GM12865 (cell line): Measurements from ENCODE around the gene S100A7.

Source experiments
- DNase-seq: peaks from one replicate; pipeline ENCODE4 v3.0.0; 2010; ENCODE audit warnings: low read depth
- H3K4me3 ChIP-seq: 2 replicates; pipeline ENCODE4 v1.5.1; 2011; ENCODE audit warnings: mild to moderate bottlenecking, low read depth, low read length, control low read depth
- TF ChIP-seq, protein P1 (sequence below): IDR thresholded peaks from 2 replicates; pipeline ENCODE4 v1.5.1; 2011; ENCODE audit warnings: low read length, control low read depth, low read depth, inconsistent platforms; ENCODE audit not compliant: insufficient read depth; ENCODE audit errors: missing control alignments

The S100A7 gene

DNA sequence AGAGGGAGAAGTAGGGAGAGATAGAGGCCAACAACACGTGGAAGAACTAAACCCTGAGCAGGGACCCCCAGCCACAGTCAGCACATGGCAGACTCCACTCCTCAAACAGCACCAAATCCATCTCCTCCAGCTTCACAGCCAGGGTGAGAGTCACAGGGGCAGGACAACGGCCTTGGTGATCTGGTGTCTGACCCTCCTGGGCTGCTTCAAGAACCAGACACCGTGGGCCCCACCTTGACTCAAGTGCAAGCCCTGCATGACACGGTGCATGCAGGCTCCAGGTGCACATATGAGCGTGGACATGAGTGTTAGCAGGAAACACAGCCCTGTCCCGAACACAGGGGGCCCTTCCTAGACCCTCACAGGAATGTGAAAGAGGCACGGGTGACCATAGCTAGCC lies 21.9 kb downstream of the S100A7 start:
- H3K4me3 ChIP-seq = no peak overlapping the region
- TF ChIP-seq, protein P1, sequence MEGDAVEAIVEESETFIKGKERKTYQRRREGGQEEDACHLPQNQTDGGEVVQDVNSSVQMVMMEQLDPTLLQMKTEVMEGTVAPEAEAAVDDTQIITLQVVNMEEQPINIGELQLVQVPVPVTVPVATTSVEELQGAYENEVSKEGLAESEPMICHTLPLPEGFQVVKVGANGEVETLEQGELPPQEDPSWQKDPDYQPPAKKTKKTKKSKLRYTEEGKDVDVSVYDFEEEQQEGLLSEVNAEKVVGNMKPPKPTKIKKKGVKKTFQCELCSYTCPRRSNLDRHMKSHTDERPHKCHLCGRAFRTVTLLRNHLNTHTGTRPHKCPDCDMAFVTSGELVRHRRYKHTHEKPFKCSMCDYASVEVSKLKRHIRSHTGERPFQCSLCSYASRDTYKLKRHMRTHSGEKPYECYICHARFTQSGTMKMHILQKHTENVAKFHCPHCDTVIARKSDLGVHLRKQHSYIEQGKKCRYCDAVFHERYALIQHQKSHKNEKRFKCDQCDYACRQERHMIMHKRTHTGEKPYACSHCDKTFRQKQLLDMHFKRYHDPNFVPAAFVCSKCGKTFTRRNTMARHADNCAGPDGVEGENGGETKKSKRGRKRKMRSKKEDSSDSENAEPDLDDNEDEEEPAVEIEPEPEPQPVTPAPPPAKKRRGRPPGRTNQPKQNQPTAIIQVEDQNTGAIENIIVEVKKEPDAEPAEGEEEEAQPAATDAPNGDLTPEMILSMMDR = no peak

DNA sequence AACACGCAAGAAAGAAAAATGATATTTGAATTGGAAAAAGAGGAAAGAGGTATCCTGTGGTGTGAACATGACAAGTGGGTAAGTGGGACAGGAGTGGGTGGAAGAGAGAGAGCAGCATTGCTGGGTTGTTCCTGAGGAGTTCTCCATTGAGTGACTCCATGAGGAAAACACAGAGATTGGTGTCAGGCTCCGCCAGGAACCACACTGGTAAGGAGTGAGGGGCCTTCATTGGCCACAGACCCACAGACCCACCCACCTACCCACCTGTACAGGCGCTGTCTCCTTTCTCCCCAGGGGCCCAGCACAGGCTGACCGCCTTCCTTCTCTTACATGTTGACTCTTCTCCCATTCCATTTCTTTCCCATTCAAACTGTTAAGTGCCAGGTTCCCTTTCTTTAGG lies 23.2 kb downstream of the S100A7 start:
- TF ChIP-seq, protein P1 = no peak

More for the DNA sequence above, 21.9 kb downstream of the S100A7 start:
- DNase-seq = no peak

DNA sequence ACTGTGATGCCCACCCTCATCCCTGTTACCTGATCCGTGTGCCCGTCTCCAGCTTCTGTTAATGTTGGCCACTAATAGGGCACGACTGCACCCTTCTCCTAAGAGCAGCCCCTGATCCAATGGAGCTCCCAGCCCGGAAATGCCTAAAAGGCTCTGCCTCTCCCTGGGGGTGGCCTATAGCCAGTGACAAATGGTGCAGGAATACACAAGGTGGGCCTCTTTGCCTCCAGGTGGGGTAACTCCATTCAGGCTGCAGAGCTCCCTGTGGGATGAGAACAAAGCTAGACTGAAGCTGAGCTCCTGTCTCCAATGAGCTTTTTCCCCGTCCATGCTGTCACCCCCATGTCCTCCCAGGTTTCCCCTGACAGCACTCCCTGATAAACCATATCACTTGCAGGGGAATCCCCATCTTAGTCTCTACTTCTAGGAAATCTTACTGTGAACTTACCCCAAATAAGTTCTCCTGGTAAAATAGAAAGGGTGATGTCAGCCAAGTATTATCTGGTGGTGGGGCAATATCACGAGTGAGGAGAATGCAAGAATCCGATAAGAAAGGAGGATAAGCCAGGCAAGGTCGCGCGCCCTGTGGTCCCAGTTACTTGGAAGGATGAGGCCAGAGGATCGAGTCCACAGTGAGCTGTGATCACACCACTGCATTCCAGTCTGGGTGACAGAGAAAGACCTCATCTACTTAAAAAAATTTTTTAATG lies 25.6 kb downstream of the S100A7 start:
- DNase-seq = no peak
- TF ChIP-seq, protein P1 = no peak
- no peak overlapping the region for H3K4me3 ChIP-seq

More for the DNA sequence above, 23.2 kb downstream of the S100A7 start:
- no peak for DNase-seq
- no peak overlapping the region for H3K4me3 ChIP-seq

DNA sequence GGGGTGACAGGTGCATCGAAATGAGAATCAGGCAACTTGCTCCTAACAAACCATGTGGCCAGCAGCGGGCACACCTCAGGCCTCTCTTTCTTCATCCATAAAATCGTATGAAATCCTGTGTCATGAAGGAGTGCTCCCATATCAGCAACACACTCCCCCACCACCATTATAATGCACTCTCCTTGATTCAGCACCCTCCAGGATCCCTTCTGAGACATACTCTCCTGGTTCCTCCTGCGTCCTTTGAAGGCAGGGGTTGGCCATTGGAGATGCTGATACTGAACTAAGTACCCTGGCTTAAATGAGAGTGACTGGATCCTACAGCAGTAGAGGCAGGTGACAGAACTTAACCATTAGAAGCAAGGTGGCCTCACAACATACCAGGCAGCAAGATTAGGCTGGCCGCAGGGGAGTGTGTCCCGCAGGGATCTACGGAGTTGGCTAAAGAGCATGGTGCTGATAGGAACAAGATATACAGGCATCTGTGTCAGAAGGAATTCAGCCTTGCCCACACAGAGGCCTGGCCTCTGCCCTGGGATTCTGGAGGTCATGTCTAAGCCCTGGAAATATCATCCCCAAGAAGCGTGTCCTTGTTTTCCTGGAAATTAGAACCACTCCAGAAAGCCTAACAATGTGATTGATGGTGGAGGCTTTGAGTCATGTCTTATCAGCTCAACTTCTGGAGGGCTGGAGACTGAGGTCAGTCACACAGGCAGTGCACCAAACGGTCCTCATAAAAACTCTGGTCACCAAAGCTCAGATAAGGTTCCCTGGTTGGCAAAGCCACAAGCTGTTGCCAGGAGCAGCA lies 27.4 kb downstream of the S100A7 start:
- TF ChIP-seq, protein P1 = no peak

DNA sequence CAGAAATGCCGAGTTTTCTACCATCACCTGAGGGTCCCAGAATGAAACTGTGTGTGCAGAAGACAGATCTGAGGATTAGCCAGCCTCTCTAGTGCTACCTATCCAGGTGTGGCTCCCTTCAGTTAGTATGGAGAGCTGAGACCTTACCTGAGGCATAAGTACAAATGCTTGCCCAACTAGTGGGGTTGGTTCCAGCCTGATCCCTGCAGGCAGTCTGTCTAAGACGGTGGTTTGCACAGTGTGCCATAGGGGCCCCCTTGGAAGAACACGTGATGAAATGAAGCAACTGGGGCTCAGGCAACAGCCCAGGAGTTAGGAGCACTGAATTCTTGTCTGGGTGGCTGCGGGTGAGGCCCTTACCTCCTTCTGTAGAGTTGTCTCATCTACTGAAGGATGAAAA lies 28.5 kb downstream of the S100A7 start:
- TF ChIP-seq, protein P1 = no peak
- H3K4me3 ChIP-seq = no peak overlapping the region
- DNase-seq = no peak

More for the DNA sequence above, 27.4 kb downstream of the S100A7 start:
- H3K4me3 ChIP-seq = no peak overlapping the region
- no peak for DNase-seq

DNA sequence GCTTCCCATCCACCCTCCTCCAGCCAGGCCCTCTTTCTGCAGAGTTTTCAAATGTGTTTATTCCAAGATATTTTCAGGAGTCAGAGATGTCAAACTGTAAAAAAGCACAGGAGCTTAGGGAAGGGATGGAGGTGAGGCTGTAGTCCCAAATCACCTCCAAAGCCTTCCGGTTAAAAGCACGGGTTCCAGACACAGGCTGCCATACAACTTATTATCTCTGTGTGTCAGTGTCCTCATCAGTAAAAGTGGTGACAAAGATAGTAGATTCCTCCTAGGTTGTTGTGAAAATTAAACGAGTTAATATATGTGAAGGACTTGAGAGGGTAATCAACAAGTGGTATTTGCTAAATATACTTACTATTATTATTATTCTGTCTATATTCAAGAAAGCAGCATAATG lies 29.0 kb downstream of the S100A7 start:
- DNase-seq = no peak
- TF ChIP-seq, protein P1 = no peak
- no peak overlapping the region for H3K4me3 ChIP-seq
